HEK293 (cell line): ENCODE results near the gene ZNF503.

Source experiments
- HOXA7 ChIP-seq: sonication (generic); formaldehyde crosslinking; IDR thresholded peaks from 2 replicates; pipeline ENCODE4 v1.8.1; 2022; ENCODE audit warnings: missing genetic modification reagents, borderline replicate concordance
- ZIC2 ChIP-seq: fragments of 450-650 bp; formaldehyde crosslinking; IDR thresholded peaks from 2 replicates; pipeline ENCODE4 v1.5.1; 2016; ENCODE audit warnings: missing biosample characterization, missing genetic modification characterization
- ZNF121 ChIP-seq: fragments of 450-650 bp; formaldehyde crosslinking; IDR thresholded peaks from 2 replicates; pipeline ENCODE4 v1.5.1; 2016; ENCODE audit warnings: missing biosample characterization, missing genetic modification characterization
- ZNF148 ChIP-seq: fragments of 450-650 bp; formaldehyde crosslinking; IDR thresholded peaks from 2 replicates; pipeline ENCODE4 v1.5.0; 2017; ENCODE audit warnings: missing biosample characterization, missing genetic modification characterization, borderline replicate concordance
- ZNF211 ChIP-seq: fragments of 450-650 bp; formaldehyde crosslinking; IDR thresholded peaks from 2 replicates; pipeline ENCODE4 v1.5.1; 2016; ENCODE audit warnings: low read depth, missing biosample characterization, missing genetic modification characterization
- TF ChIP-seq, protein P1 (sequence below): fragments of 450-650 bp; formaldehyde crosslinking; IDR thresholded peaks from 2 replicates; pipeline ENCODE4 v1.5.1; 2016; ENCODE audit warnings: missing biosample characterization, missing genetic modification characterization
- TF ChIP-seq, protein P2 (sequence below): fragments of 450-650 bp; formaldehyde crosslinking; IDR thresholded peaks from 2 replicates; pipeline ENCODE4 v1.5.1; 2016; ENCODE audit warnings: missing biosample characterization, missing genetic modification characterization, borderline replicate concordance

DNA sequence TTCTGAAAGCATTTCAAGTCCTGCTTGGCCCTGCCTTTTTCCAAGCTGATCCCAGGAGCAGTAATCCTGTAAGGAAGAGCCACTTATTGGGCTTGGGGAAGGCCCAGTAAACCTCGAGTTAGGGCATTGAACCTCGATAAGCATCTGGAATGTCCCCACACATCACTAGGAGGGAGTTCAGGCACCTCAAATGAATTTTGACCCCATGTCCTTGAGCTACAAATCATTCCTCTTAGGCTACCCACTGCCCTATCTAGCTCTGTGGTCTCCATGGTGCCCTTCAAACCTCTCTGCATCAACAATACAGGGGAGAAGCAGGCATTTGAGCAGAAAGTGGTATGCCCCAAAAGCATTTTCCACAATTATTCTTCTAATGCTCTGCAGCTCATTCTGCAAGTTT, 33.7 kb downstream of the ZNF503 start:
- no peak for TF ChIP-seq ZNF211 (tag by site-specific recombination)
- no peak for TF ChIP-seq ZIC2
- TF ChIP-seq, protein P1, sequence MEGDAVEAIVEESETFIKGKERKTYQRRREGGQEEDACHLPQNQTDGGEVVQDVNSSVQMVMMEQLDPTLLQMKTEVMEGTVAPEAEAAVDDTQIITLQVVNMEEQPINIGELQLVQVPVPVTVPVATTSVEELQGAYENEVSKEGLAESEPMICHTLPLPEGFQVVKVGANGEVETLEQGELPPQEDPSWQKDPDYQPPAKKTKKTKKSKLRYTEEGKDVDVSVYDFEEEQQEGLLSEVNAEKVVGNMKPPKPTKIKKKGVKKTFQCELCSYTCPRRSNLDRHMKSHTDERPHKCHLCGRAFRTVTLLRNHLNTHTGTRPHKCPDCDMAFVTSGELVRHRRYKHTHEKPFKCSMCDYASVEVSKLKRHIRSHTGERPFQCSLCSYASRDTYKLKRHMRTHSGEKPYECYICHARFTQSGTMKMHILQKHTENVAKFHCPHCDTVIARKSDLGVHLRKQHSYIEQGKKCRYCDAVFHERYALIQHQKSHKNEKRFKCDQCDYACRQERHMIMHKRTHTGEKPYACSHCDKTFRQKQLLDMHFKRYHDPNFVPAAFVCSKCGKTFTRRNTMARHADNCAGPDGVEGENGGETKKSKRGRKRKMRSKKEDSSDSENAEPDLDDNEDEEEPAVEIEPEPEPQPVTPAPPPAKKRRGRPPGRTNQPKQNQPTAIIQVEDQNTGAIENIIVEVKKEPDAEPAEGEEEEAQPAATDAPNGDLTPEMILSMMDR: no peak
- TF ChIP-seq ZNF121: no peak
- no peak for TF ChIP-seq HOXA7 (CRISPR knock-in tag)
- TF ChIP-seq, protein P2, sequence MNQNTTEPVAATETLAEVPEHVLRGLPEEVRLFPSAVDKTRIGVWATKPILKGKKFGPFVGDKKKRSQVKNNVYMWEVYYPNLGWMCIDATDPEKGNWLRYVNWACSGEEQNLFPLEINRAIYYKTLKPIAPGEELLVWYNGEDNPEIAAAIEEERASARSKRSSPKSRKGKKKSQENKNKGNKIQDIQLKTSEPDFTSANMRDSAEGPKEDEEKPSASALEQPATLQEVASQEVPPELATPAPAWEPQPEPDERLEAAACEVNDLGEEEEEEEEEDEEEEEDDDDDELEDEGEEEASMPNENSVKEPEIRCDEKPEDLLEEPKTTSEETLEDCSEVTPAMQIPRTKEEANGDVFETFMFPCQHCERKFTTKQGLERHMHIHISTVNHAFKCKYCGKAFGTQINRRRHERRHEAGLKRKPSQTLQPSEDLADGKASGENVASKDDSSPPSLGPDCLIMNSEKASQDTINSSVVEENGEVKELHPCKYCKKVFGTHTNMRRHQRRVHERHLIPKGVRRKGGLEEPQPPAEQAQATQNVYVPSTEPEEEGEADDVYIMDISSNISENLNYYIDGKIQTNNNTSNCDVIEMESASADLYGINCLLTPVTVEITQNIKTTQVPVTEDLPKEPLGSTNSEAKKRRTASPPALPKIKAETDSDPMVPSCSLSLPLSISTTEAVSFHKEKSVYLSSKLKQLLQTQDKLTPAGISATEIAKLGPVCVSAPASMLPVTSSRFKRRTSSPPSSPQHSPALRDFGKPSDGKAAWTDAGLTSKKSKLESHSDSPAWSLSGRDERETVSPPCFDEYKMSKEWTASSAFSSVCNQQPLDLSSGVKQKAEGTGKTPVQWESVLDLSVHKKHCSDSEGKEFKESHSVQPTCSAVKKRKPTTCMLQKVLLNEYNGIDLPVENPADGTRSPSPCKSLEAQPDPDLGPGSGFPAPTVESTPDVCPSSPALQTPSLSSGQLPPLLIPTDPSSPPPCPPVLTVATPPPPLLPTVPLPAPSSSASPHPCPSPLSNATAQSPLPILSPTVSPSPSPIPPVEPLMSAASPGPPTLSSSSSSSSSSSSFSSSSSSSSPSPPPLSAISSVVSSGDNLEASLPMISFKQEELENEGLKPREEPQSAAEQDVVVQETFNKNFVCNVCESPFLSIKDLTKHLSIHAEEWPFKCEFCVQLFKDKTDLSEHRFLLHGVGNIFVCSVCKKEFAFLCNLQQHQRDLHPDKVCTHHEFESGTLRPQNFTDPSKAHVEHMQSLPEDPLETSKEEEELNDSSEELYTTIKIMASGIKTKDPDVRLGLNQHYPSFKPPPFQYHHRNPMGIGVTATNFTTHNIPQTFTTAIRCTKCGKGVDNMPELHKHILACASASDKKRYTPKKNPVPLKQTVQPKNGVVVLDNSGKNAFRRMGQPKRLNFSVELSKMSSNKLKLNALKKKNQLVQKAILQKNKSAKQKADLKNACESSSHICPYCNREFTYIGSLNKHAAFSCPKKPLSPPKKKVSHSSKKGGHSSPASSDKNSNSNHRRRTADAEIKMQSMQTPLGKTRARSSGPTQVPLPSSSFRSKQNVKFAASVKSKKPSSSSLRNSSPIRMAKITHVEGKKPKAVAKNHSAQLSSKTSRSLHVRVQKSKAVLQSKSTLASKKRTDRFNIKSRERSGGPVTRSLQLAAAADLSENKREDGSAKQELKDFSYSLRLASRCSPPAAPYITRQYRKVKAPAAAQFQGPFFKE (tag by site-specific recombination): no peak
- TF ChIP-seq ZNF148 (tag by site-specific recombination): no peak
